ENCODE results near the gene GPR176.

GRCh38 chr15:39817892-39818291 is 102.2 kb downstream of the GPR176 start:
- TF ChIP-seq POLR2A (IDR thresholded peaks at IDR 0.05) (no peak), CTCF (IDR thresholded peaks at IDR 0.05) (no peak)

Measured in tibial nerve (tissue), 3 donors.